H9 (cell line): ENCODE measurements around the gene ALKBH5. TPM values are rescaled to one million over a fixed set of nuclear protein-coding genes. Genes with fewer than 3 reads are reported as not detected.

Experiments
- DNase-seq: peaks from one replicate; pipeline ENCODE4 v3.0.0-alpha.2; 2017
- H2AFZ ChIP-seq: one replicate; pipeline ENCODE4 v1.6.1; 2013; ENCODE audit warnings: mild to moderate bottlenecking, low read length, control low read depth, moderate library complexity
- H2AK5ac ChIP-seq: 2 replicates; pipeline ENCODE4 v1.6.1; 2013; ENCODE audit warnings: low read length, control low read depth, mixed read lengths; ENCODE audit not compliant: insufficient read length
- H2BK120ac ChIP-seq: one replicate; pipeline ENCODE4 v1.6.1; 2013; ENCODE audit warnings: low read depth, mild to moderate bottlenecking, low read length, control low read depth, inconsistent platforms; ENCODE audit not compliant: poor library complexity, severe bottlenecking
- H2BK12ac ChIP-seq: 2 replicates; pipeline ENCODE4 v1.6.1; 2013; ENCODE audit warnings: low read length, control low read depth, mixed read lengths, low read depth; ENCODE audit not compliant: insufficient read length
- H2BK15ac ChIP-seq: 2 replicates; pipeline ENCODE4 v1.6.1; 2013; ENCODE audit warnings: low read depth, low read length, control low read depth
- H2BK20ac ChIP-seq: one replicate; pipeline ENCODE4 v1.6.1; 2013; ENCODE audit warnings: low read depth, mild to moderate bottlenecking, low read length, control low read depth, inconsistent platforms; ENCODE audit not compliant: poor library complexity, severe bottlenecking
- H2BK5ac ChIP-seq: 2 replicates; pipeline ENCODE4 v1.6.1; 2013; ENCODE audit warnings: low read length, control low read depth, mixed read lengths; ENCODE audit not compliant: insufficient read length
- H3K14ac ChIP-seq: 2 replicates; pipeline ENCODE4 v1.6.1; 2013; ENCODE audit warnings: low read length, control low read depth; ENCODE audit not compliant: insufficient read depth
- H3K18ac ChIP-seq: 2 replicates; pipeline ENCODE4 v1.6.1; 2013; ENCODE audit warnings: low read depth, mild to moderate bottlenecking, mixed read lengths, low read length, control low read depth; ENCODE audit not compliant: insufficient read length
- H3K23ac ChIP-seq: 2 replicates; pipeline ENCODE4 v1.6.1; 2013; ENCODE audit warnings: low read length, control low read depth, mixed read lengths, low read depth; ENCODE audit not compliant: insufficient read length
- H3K23me2 ChIP-seq: 2 replicates; pipeline ENCODE4 v1.6.1; 2013; ENCODE audit warnings: low read depth, mild to moderate bottlenecking, mixed read lengths, low read length, control low read depth; ENCODE audit not compliant: insufficient read length, poor library complexity, severe bottlenecking
- H3K27ac ChIP-seq: 2 replicates; pipeline ENCODE4 v1.5.1; 2013; ENCODE audit warnings: low read length, control low read depth, mixed read lengths, low read depth; ENCODE audit not compliant: insufficient read length
- H3K27me3 ChIP-seq: 2 replicates; pipeline ENCODE4 v1.6.1; 2013; ENCODE audit warnings: low read length, control low read depth, inconsistent platforms; ENCODE audit not compliant: insufficient read depth
- H3K4ac ChIP-seq: 2 replicates; pipeline ENCODE4 v1.6.1; 2013; ENCODE audit warnings: low read depth, mild to moderate bottlenecking, control low read depth, inconsistent platforms, low read length, moderate library complexity
- H3K4me1 ChIP-seq: 2 replicates; pipeline ENCODE4 v1.6.1; 2013; ENCODE audit warnings: low read length, control low read depth, inconsistent platforms; ENCODE audit not compliant: insufficient read depth
- H3K4me2 ChIP-seq: 2 replicates; pipeline ENCODE4 v1.6.1; 2013; ENCODE audit warnings: low read length, control low read depth, mixed read lengths; ENCODE audit not compliant: insufficient read length, insufficient read depth
- H3K56ac ChIP-seq: 2 replicates; pipeline ENCODE4 v1.6.1; 2013; ENCODE audit warnings: low read depth, mild to moderate bottlenecking, mixed read lengths, low read length, control low read depth; ENCODE audit not compliant: insufficient read length
- H3K79me1 ChIP-seq: 2 replicates; pipeline ENCODE4 v1.6.1; 2013; ENCODE audit warnings: low read depth, mild to moderate bottlenecking, moderate library complexity, low read length, control low read depth, inconsistent platforms; ENCODE audit not compliant: insufficient read depth, poor library complexity, severe bottlenecking
- H3K79me2 ChIP-seq: 2 replicates; pipeline ENCODE4 v1.6.1; 2013; ENCODE audit warnings: low read length, control low read depth, inconsistent platforms; ENCODE audit not compliant: insufficient read depth
- H3K9ac ChIP-seq: 2 replicates; pipeline ENCODE4 v1.6.1; 2013; ENCODE audit warnings: low read length, control low read depth, mixed read lengths; ENCODE audit not compliant: insufficient read length; ENCODE audit errors: extremely low read depth
- H3K9me3 ChIP-seq: one replicate; pipeline ENCODE4 v1.6.1; 2013; ENCODE audit warnings: low read depth, low read length, inconsistent platforms; ENCODE audit not compliant: control insufficient read depth
- H3T11ph ChIP-seq: one replicate; pipeline ENCODE4 v1.6.1; 2013; ENCODE audit warnings: mild to moderate bottlenecking, low read length, control low read depth, inconsistent platforms
- H4K20me1 ChIP-seq: one replicate; pipeline ENCODE4 v1.6.1; 2013; ENCODE audit not compliant: control insufficient read depth, insufficient read length, insufficient read depth
- H4K5ac ChIP-seq: 2 replicates; pipeline ENCODE4 v1.6.1; 2013; ENCODE audit warnings: low read depth, mild to moderate bottlenecking, mixed read lengths, low read length, control low read depth; ENCODE audit not compliant: insufficient read length
- H4K8ac ChIP-seq: replicated peaks from 2 replicates; pipeline ENCODE4 v1.6.1; 2013; ENCODE audit warnings: low read length, control low read depth, mixed read lengths, low read depth; ENCODE audit not compliant: insufficient read length
- H4K91ac ChIP-seq: 2 replicates; pipeline ENCODE4 v1.6.1; 2013; ENCODE audit warnings: low read depth, mild to moderate bottlenecking, moderate library complexity, mixed read lengths, low read length, control low read depth; ENCODE audit not compliant: insufficient read length
- H3K27ac Mint-ChIP-seq, 3 experiments: 2 replicates in 2 of 3; 3 replicates in 1 of 3; pipeline ENCODE4 v1.8.0; 2020 to 2021; ENCODE audit warnings: mixed read lengths in 3 of 3, mild to moderate bottlenecking in 1 of 3, moderate library complexity in 1 of 3
- H3K27me3 Mint-ChIP-seq: 2 replicates; pipeline ENCODE4 v1.8.0; 2021; ENCODE audit warnings: low read depth, mild to moderate bottlenecking, moderate library complexity, mixed read lengths
- H3K36me3 Mint-ChIP-seq, 3 experiments: 2 replicates in 2 of 3; 3 replicates in 1 of 3; pipeline ENCODE4 v1.8.0; 2020 to 2021; ENCODE audit warnings: low read depth in 3 of 3, mixed read lengths in 3 of 3; ENCODE audit not compliant: insufficient read depth in 1 of 3
- H3K4me1 Mint-ChIP-seq, 2 experiments: 2 replicates each; pipeline ENCODE4 v1.8.0; 2020; ENCODE audit warnings: mixed read lengths in 2 of 2
- H3K4me3 Mint-ChIP-seq, 2 experiments: 2 replicates in 1 of 2; 3 replicates in 1 of 2; pipeline ENCODE4 v1.8.0; 2020 to 2021; ENCODE audit warnings: mild to moderate bottlenecking in 2 of 2, mixed read lengths in 2 of 2, moderate library complexity in 1 of 2
- H3K9me3 Mint-ChIP-seq, 2 experiments: 2 replicates in 1 of 2; 3 replicates in 1 of 2; pipeline ENCODE4 v1.8.0; 2020; ENCODE audit warnings: mild to moderate bottlenecking in 2 of 2, mixed read lengths in 2 of 2, moderate library complexity in 1 of 2
- WGBS: extraction: QIAGEN DNeasy Blood & Tissue Kit; methylation state at CpG from one replicate; pipeline ENCODE4 v1.1.7; 2013; ENCODE audit warnings: missing lambda C conversion rate, low lambda C conversion rate, mixed read lengths; ENCODE audit not compliant: insufficient read length; ENCODE audit errors: extremely low coverage; 5-methylcytosine and 5-hydroxymethylcytosine counted together
- total RNA-seq: library from RNA; stranded (reverse); gene quantifications from 2 replicates; pipeline ENCODE4 v1.2.1, GENCODE V29; 2021
- TF ChIP-seq, protein P1 (sequence below): fragments of 200-600 bp; sonication (generic); conservative IDR thresholded peaks from 3 replicates; pipeline ENCODE4 v1.8.0; 2021; ENCODE audit warnings: antibody characterized with exemption, mild to moderate bottlenecking

Gene ALKBH5
- total RNA-seq, 1 experiment from 2014 or later, result 89.8 TPM

- no peaks in the 10 kb centered on the region for H3K79me1 ChIP-seq
- H3K4me1 ChIP-seq, result no peaks in the 10 kb centered on the region
- no peaks in the 10 kb centered on the region for H3K27me3 ChIP-seq
- H3K14ac ChIP-seq, result no peak overlapping the region; the same call in 1 of the 2 replicates
- no peaks in the 10 kb centered on the region for H3K79me2 ChIP-seq
- H3T11ph ChIP-seq, result no peak overlapping the region
- H3K36me3 Mint-ChIP-seq, result peaks cover 20 to 78% (median 73%) of the 10 kb centered on the region in 3 experiments
- no peak overlapping the region for H3K56ac ChIP-seq
- H3K4me3 Mint-ChIP-seq, result no peak overlapping the region
- no peak overlapping the region for H3K18ac ChIP-seq
- H2BK12ac ChIP-seq, result no peak overlapping the region
- no peak overlapping the region for H2BK120ac ChIP-seq
- no CpG with 5 or more reads among the region's 20 CpGs for WGBS
- no peak overlapping the region for H4K91ac ChIP-seq
- H2BK5ac ChIP-seq, result no peak overlapping the region
- no peak overlapping the region for H4K8ac ChIP-seq
- H3K27ac ChIP-seq, result no peak overlapping the region
- no peak overlapping the region for H3K9ac ChIP-seq
- TF ChIP-seq, protein P1, sequence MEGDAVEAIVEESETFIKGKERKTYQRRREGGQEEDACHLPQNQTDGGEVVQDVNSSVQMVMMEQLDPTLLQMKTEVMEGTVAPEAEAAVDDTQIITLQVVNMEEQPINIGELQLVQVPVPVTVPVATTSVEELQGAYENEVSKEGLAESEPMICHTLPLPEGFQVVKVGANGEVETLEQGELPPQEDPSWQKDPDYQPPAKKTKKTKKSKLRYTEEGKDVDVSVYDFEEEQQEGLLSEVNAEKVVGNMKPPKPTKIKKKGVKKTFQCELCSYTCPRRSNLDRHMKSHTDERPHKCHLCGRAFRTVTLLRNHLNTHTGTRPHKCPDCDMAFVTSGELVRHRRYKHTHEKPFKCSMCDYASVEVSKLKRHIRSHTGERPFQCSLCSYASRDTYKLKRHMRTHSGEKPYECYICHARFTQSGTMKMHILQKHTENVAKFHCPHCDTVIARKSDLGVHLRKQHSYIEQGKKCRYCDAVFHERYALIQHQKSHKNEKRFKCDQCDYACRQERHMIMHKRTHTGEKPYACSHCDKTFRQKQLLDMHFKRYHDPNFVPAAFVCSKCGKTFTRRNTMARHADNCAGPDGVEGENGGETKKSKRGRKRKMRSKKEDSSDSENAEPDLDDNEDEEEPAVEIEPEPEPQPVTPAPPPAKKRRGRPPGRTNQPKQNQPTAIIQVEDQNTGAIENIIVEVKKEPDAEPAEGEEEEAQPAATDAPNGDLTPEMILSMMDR, result no peak
- no peak overlapping the region for H2AK5ac ChIP-seq
- no peak overlapping the region for H3K27ac Mint-ChIP-seq
- H4K5ac ChIP-seq, result no peak overlapping the region
- H3K4me1 Mint-ChIP-seq, result no peaks in the 10 kb centered on the region
- H3K4me2 ChIP-seq, result no peak overlapping the region
- H3K9me3 ChIP-seq, result no peaks in the 10 kb centered on the region
- H3K23me2 ChIP-seq, result no peaks in the 10 kb centered on the region
- no peak overlapping the region for H2BK20ac ChIP-seq
- no peak for DNase-seq
- no peak overlapping the region for H2AFZ ChIP-seq
- no peak overlapping the region for H3K4ac ChIP-seq
- no peaks in the 10 kb centered on the region for H3K27me3 Mint-ChIP-seq
- no peaks in the 10 kb centered on the region for H4K20me1 ChIP-seq
- no peak overlapping the region for H3K23ac ChIP-seq
- H3K9me3 Mint-ChIP-seq, result no peaks in the 10 kb centered on the region
- no peak overlapping the region for H2BK15ac ChIP-seq
These were observed 53.8 kb downstream of the ALKBH5 start for GRCh38 chr17:18237461-18237860.
